Activated CD4-positive, alpha-beta T cell treated with anti-CD3 and anti-CD28 coated beads, Interleukin-2, amount 50 U/mL, for 24 hours (primary cell): ENCODE measurements around the gene NXPH1.
"Not testable (repeated sequence)": the region's sequence is repeated elsewhere in the genome, so short reads cannot be mapped to it uniquely, and the experiment has no call there.

ENCODE experiments used
- DNase-seq, 2 donors: peaks; one replicate each; pipeline ENCODE4 v3.0.0-alpha.2; 2020; ENCODE audit warnings: low read depth in 1 of 2, low spot score in 1 of 2

Gene NXPH1

DNA sequence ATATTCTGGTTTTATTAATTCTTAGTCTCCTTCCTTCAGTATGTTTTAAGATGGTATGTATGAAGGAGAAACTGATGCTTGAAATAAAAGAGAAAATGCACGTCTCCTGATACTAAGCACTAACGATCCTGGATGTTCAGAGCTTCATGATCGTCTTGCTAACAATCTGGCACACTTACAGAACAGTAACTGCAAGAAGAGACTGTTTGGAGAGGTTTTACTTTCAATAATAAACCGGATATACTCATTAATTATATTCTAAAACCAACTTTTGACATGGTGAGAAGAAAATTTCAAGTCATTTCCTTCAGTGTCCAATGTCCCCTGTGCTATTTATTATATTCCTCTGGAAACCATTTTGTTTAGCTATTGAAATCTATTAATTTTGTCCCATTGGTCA, 251.0 kb downstream of the NXPH1 start:
- DNase-seq = no peak

DNA sequence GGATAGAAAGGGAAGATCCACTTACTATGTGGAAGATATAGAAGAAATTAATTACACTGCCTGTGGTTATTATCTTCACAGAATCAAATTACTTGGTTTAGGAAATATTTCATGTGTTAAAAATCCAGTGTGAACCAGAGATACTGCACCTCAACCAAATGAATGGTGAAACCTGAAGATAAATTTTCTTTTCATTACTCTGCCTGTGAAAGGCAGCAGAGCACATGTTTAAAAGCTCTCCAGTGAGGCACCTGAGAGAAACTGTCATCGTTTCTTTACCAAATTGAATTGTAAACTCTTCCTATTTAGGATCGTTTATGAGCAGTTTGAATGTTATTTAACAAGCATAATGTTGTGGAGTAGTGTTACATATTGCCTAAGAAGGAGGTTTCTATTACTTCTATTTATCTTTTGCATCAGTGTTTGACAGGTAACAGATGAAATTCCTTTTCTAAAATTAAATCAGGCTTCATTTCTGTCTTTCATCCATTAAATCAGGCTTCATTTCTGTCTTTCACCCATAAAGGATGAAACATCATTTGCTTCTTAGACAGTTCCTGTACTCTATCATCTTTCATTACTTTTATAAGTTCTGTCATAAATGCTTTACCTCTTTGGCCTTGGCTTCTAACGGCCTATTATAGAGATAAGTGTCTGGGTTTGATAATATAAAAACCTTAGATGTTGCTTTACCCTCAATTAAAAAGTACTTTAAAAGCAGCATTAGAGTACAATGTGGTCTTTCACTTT, 266.6 kb downstream of the NXPH1 start:
- DNase-seq = no peak

DNA sequence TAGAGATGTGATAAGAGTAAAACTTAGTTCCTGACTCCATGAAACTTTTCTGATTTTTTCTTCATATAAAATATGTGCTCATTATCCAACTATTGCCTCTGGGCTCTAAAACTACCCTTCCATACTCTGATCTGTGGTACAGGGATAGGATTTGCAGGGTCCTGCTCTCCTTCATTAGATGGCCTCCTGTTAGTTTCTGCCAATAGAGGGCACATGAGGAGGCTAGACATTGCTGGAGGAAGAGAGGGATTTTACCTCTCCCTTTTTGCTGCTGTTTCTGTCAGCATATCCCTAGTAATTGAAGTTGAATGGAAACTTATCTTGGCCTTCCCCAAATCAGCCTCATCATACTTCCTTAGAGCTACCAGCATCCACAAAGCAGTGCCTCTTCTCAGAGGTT, 269.4 kb downstream of the NXPH1 start:
- DNase-seq = no peak

DNA sequence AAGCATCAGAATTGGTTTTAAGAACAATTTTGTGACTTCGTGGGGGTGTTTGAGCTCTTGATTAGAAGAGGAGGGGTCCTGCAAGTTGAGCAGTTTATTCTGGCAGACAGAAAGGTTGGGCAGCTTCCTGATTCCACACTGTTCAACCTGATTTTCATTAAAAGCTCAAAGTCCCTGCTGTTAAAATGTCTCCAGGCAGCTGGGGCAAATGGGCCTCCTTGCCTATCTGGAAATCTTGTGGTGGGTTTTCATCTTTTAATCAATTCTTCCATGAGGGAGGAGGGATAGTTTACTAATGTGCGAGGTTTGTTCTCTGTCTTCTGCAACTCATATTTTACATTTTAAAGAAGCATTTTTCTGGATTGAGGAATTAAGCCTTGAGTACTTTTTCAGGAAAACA, 276.7 kb downstream of the NXPH1 start:
- no peak for DNase-seq

DNA sequence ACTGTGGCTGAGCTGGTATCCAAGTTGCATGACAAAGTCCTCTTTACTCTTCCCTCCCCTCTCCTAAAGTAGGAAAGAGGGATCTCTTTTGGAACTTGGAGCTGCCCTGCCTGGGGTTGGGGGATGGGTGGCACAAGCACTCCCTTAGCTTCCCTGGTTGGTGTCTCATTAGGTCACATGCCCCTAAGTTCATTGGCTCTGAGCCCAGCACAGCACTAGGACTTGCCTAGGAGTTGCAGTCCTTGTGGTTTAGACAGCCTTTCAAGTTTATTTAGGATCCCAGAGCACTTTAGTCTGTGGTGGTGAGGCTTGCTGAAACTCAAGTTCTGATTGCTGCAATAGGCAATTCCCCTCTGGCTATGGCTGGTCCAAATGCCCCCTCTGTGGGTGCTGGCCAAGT, 281.4 kb downstream of the NXPH1 start:
- no peak for DNase-seq

DNA sequence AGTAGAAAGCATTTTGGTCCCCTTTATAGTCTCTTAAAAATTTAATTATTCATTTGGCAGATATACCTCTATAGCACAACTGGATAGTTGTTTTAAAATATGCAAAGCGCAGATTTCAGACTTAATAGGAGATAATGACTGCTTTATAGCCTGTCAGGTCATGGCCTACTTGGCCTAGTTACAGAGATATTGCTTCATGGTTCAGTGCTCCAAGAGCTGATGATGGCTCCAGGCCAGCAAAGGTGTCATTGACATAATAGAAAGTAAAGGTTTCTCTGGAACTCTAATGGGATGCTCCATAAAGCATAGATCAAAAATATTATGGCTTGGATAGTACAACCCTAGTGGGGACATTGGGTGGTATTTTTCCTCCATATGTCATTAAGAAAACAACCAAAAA, 285.7 kb downstream of the NXPH1 start:
- DNase-seq = no peak

DNA sequence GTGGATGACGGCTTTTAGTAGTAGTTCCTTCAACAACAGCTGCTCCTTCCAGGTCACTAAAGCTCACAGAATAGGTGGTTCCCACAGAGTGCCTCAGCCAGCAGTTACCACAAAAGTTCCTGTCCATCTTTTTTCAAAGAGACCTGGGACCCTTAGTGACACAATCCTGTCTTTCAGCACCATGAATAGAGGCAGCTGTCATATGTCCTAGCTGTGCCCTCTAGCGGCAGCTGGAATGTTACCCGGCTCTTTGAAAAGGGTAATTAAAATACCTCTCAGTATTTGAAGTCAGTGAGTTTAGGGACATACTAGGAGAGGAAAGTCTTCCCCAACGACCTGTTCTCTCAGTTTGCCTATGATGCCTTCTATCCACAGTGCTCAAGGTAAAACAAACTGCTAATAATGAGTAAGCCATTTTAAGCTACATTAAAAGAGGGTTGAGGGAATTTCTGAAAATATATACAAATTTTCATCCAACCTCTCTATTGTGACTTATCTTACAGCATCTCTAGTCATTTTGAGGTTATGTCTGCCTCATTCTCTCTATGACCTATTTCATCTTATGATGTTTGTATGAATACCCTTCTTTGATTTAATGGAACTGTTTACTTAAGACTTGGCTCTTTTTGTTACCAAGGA, 290.8 kb downstream of the NXPH1 start:
- DNase-seq = no peak

DNA sequence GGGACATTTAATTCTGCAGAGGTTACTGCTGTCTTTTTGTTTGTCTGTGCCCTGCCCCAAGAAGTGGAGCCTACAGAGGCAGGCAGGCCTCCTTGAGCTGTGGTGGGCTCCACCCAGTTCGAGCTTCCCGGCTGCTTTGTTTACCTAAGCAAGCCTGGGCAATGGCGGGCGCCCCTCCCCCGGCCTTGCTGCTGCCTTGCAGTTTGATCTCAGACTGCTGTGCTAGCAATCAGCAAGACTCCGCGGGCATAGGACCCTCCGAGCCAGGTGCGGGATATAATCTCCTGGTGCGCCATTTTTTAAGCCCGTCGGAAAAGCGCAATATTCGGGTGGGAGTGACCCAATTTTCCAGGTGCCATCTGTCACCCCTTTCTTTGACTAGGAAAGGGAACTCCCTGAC, 298.3 kb downstream of the NXPH1 start:
- not testable (repeated sequence) for DNase-seq

DNA sequence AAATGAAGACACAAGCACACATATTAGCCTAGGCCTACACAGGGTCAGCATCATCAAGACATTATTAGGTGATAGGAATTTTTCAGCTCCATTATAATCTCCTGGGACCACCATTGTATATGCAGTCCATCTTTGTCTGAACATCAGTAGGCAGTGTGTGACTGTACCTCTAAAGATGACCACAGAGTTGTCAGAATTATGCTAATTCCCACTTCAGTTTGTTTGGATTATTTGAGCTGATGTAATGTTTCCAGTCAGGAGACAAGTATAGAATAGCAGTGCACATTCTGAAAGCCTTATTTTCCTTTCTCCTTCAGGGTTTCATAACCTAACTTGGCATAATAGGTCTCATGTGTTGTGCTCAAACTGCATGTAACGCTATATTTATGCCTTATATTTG, 306.4 kb downstream of the NXPH1 start:
- no peak for DNase-seq

DNA sequence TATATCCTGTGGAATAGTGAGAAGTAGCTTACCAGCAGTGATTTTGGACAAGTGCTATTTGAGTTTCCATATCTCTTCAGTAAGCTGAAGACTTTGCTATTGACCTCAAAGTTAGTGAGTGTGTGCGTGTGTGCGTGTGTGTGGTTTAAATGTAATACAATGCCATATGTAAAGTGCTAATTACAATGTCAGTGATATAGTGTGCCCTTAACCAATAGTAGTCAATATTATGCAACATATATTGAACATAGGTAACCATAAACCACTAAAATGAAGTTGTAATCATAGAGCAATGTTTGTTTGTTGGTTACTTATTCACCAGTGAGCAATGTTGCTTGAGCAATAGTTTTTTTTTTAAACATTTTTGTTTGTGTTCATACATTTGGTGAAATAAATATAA, 309.4 kb downstream of the NXPH1 start:
- no peak for DNase-seq

DNA sequence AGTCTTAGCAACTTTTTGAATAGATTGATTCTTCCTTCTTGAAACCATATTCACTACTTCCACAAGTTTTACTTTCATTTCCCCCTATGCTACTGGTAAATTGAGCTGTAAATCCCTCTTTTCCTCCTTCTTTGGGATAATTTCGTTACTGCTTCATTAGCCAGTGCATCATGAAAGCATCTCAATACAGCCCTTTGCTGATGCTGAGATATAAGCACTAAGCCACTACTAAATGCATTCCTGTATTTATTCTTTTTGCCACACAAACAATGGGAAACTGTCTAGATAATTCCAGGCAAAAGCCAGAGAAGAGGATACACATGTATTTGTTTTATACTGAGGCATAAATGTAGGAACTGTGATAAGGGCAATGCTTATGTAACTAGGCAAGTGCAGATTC, 313.9 kb downstream of the NXPH1 start:
- no peak for DNase-seq

DNA sequence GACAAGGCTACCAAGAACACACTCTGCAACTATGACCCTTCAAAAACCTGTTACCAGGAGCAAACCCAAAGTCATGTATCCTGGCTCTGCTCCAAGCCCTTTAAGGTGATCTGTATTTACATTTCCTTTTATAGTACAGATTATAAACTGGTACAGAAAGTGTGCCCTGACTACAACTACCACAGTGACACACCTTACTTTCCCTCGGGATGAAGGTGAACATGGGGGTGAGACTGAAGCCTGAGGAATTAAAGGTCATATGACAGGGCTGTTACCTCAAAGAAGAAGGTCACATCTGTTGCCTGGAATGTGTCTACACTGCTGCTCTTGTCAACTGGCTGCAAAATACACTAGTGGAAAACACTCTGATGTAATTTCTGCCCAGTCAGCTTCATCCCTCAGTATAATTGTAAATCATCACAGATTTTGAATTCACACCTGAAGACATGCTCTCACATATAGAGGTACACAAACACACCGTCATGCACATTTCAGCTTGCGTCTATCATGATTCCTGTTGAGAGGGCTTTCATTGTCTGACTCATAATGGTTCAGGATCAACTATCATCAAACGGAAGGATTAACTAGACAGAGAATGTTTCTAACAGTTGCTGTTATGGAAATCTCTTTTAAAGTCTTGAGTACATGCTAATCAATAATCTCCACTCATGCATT, 318.3 kb downstream of the NXPH1 start:
- DNase-seq = no peak

DNA sequence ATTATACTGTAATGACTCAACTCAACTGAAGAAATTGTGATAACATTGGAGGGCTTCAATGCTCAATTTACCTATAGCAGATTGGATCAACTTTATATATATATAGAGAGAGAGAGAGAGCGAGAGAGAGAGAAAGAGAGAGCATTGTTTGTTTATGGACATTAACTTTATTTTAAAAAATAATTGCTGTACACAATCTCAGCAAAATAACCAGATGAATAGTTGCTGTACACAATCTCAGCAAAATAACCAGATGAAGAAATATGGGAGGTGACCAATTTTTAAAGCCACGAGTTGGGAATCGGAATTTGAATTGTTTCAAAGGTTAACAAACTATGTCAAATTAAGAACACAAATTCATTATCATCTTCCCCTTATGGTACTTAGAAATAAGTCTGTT, 319.9 kb downstream of the NXPH1 start:
- no peak for DNase-seq

DNA sequence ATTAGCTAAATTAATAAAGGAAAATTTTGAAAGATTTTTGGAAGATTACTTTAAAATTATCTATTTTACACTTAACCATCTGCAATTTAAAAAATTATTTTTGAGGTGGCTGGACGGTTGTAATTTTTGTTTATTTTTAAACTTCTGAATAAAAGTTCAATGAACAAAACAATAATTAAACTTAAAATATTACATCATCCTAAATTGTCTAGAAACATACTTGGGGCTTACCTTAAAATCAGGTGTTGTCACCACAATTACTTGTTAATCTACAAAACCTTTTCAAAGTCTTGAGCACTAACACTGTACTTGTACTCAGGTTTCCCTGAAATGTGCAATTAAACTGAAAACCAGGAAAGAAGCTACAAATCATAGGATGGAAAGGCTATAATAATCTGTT, 328.3 kb downstream of the NXPH1 start:
- no peak for DNase-seq

DNA sequence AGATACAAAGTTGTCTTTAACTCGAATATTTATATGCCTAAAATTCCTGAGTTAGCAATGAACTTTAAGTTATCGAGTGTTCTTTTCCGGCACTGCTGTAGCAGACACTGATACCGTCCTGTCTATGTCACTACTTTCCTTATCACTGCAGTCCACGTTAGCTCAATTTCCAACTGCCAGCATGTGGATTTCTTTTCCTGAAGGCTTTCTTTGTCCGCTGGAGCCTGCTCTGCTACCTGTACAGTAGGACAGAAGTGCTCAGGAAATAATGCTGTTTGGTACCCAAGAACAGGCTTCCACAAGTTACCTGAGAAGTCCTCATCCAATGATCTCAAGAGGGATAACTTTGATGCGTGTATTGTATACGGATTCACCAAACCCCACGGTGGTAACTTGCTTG, 329.4 kb downstream of the NXPH1 start:
- DNase-seq = no peak

DNA sequence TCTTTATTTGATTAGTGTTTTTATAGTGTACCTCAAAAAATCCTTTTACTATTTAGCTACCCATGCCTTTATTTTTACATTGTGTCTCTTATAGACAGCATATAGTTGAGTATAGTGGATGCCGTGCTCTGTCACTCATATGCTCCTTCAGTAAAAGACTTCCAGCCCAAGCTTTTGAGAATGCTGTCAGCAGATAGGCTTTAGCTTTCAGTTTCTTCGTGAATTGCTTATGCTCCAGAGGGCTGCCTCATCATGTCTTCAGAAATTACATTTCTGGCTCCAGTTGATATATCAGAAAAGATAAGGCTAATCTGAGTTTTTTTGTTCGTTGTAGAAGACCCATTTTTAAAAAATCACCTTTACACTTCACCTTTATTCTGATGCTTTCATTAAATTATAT, 332.0 kb downstream of the NXPH1 start:
- DNase-seq = no peak

DNA sequence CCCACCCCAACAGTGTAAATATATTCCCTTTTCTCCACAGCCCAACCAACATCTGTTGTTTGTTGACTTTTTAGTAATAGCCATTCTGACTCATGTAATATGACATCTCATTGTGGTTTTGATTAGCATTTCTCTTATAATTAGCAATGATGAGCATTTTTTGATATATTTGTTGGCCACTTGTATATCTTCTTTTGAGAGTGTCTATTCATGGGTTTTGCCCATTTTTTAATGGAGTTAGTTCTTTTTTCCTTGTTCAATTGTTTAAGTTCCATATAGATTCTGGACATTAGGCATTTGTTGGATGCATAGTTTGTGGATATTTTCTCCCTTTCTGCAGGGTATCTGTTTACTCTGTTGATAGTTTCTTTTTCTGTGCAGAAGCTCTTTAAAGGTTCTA, 340.1 kb downstream of the NXPH1 start:
- DNase-seq = no peak

DNA sequence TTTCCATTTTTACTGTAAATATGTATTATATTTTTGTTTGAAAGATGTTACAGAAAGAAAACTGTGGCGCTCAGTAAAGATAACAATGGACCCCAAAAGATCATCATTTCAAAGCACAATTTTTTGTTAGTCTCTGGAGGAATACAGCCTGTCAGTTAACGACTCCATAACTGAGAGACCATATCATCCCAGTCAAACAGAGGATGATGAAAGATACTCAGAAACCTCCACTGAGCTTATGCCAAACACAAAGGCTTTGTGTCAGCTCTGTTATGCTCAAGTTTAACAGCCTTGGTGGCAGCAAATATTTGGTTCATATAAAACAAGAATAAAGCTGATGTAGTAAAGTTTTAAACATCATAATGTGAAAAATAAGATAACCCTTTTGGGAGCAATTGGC, 345.1 kb downstream of the NXPH1 start:
- DNase-seq = no peak

DNA sequence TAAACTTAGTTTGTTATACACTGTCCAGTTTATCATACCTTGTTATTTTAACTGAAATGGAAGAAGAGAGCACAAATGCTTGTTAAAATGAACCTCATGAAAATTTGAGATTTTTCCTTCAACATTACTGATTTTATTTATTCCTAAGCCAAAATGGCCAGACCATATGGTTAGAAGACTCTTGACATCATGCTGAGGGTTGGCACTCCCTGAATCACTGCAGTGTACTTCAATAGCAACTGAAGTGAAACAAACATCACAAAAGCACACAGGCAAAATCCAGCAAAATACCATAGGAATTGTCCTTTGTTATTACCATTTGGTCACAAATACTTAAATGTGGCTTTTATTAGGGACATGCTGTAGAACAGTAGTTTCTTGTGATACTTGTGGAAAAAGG, 347.8 kb downstream of the NXPH1 start:
- DNase-seq = no peak

DNA sequence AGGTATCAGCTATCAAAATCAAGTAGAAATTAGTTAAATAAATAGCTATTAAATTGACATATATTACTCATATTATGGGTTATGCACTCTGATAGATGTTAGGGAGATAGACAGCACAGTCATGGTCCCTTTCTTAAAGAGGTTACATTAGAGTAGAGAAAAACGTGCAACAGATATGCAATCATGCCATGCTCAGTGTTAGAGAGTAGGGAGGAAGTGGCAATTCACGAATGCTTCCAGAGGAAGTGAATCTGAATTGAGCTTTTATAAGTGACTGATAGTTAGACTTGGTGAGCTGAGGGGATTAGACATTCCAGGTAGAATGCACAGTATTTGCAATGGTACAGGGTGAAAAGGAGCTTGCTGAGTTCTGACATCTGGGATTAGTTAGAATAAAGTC, 349.8 kb downstream of the NXPH1 start:
- DNase-seq = no peak

DNA sequence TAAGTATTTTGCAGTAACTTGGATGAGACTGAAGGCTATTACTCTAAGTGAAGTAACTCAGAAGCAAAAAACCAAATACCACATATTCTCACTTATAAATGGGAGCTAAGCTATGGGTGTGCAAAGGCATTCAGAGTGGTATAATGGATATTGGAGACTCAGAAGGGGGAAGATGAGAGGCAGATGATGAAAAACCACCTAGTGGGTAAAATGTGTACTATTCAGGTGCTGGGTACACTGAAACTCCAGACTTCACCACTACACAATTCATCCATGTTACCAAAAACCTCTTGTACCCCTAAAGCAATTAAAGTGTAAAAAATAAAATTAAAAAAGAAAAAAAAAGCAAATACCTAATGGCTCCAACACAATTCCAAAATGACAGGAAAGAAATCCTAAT, 351.7 kb downstream of the NXPH1 start:
- DNase-seq = no peak

DNA sequence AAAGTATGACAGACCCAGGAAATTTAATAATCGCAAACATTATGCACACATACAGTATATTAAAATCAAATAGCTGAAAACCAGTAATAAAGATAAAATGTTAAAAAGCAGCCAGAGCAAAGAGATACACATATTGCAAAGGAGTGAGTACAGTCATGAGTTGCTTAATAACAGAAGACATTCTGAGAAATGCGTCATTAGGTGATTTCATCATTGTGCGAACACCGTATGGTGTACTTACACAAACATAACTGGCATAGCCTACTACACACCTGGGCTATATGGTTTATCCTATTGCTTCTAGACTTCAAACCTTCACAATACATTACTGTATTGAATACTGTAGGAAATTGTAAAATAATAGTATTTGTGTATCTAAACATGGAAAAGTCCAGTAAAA, 367.6 kb downstream of the NXPH1 start:
- DNase-seq = no peak
